HG03039 (cell line): Measurements from ENCODE around the gene TLE3.

ENCODE experiments used
- ATAC-seq: cut with Tn5 transposase; IDR thresholded peaks from one replicate; pipeline ENCODE4 v1.9.1; 2021; ENCODE audit warnings: mild to moderate bottlenecking, moderate library complexity; ENCODE audit not compliant: unreplicated experiment

Gene TLE3

GRCh38 chr15:70099967-70100473 lies 2.3 kb upstream of the TLE3 start:
- ATAC-seq = no peak

GRCh38 chr15:70099167-70099966 lies 1.6 kb upstream of the TLE3 start:
- ATAC-seq = peak; percentile 49

DNA sequence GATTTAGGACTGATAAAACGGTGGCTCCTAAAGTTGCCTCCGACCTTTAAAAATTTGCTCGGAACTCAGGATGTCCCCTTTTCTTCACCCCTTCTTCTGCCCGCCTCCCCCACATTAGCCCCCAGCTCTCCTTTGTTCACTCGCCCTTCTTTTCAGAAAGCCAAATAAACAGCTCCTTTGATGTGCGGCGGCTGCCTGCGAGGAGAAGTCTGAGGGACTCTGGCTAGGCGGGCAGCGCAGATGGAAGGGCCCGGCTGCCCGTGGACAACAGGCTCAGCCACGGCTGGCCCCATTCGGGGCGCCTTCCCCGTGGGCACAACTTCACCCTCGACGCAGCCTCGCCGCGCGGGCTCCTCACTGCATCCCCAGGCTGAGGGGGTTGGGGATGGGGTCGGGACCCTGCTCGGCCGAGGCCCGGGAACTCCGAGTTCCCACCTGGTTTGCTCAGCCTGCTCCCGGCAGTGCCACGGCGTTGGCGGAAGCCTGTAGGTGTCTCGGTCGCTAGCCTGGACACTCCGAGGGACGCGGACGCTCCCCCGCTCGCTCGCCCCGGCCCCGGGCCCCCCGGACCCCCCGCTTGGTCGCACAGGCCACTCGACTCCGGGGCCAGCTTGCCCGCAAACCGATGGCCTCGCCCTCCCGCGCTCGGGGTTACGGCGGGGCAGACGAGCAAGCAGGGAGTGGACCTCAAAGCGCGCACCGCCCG lies 897 bp upstream of the TLE3 start:
- ATAC-seq = no peak

- ATAC-seq = no peak
Measured at GRCh38 chr15:70098153-70098460, 390 bp upstream of the TLE3 start.

DNA sequence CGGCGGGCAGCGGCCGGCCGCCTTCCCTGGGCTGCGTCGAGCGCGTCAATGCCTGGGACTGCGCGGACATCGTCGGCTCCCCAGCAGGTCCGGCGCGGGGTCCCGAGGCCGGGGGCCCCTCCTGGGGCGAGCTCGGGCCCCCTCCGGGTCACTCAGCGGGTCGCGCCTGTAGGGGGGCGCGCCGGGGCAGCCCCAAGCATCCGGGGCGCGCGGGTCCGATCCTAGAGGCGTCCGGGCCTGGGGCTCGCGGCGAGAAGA lies 725 bp downstream of the TLE3 start:
- no peak for ATAC-seq

- no peak for ATAC-seq
Measured at GRCh38 chr15:70096215-70097062, 1.3 kb downstream of the TLE3 start.

- ATAC-seq = no peak
Measured at GRCh38 chr15:70095408-70096214, 2.1 kb downstream of the TLE3 start.

DNA sequence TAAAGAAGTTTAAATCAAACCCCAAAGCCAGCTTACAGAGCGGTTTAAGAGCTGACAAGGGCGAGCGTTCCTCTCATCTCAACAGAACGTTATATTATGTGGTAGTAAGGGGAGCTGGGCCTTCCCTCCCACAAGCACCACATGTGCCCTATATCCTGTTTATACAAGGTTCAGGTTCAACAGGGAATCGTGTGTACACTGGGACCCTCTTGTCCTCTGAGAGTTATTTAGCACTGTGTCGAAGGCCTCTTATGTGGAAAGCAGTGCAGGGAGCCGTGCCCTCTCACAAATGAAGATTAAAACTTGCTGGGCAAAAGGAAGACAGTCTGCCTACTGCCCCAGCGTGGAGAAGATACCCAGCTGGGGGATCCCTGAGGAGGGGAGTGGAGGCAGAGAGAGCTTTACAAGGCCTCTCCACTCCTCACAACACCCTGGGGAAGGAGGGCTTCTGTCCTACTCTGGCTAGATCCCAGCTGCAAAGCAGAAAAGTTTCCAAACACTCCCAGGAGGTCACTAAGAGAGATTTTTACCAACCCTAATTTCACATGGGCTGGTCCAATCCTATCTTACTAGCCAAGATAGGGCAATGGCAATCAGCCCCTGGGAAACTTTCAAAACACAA lies 2.9 kb downstream of the TLE3 start:
- no peak for ATAC-seq

DNA sequence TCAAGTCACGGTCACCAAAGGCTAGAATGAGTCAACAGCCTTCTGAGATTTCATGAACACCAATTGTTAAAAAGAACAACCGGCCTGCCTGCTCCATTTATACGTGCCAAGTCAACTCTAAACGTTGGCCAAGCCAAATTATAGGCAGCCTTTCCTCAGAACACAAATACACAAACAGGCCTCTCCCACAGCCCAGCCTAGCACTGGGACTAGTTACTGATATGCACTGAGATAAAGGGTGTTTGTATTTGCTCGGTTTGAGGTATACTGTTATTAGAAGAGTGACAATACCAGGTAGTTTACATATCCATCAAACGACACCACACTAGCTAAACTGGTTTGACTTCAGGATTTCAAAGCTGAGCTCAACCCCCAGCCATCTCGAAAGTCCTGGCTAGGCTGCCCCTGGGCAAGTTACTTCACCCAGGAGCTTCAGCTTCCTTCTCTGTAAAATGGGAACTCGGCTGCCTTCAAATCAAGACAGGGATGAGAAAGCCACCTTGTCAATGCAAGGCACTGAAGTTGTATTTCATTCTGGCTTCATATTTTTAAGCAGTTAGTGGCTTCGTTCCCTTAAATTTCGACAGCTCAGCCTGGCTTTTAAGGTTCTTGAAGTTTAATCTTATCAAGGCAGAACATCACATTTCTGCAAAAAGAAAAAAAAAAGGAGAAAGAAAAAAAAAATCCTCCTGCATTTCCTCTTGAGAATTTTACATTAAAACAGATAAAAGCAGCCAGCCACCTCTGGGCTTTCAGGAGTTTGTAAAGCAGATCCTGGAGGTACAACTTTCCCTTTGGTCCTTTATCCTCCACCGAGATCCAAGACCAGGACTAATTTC lies 4.0 kb downstream of the TLE3 start:
- no peak for ATAC-seq

GRCh38 chr15:70093070-70093469 lies 4.6 kb downstream of the TLE3 start:
- no peak for ATAC-seq

DNA sequence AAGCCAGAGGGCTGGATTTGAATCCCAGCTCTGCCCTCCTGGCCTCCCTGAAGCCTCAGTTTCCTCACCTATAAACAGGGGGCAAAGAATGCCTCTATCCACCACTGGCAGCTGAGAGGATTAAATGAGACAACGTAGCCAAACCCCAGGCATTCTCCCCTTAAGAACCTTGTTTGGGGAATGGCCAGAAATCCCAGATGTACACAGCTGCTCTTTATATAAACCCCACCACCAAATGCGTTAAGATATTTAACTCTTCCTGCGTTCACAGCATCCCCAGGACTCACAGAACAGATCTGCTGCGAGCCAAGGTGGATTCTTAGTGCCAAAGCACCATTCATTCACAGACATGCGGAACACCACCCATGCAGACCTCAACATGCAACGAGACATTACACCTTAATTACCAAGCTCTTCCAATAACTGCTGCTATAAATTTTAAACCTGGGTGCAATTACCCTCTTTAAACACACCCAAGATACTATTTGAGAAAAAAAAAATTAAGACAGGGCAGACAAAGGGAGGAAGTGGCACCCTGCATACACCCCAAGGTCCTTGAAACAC lies 5.2 kb downstream of the TLE3 start:
- ATAC-seq = no peak

DNA sequence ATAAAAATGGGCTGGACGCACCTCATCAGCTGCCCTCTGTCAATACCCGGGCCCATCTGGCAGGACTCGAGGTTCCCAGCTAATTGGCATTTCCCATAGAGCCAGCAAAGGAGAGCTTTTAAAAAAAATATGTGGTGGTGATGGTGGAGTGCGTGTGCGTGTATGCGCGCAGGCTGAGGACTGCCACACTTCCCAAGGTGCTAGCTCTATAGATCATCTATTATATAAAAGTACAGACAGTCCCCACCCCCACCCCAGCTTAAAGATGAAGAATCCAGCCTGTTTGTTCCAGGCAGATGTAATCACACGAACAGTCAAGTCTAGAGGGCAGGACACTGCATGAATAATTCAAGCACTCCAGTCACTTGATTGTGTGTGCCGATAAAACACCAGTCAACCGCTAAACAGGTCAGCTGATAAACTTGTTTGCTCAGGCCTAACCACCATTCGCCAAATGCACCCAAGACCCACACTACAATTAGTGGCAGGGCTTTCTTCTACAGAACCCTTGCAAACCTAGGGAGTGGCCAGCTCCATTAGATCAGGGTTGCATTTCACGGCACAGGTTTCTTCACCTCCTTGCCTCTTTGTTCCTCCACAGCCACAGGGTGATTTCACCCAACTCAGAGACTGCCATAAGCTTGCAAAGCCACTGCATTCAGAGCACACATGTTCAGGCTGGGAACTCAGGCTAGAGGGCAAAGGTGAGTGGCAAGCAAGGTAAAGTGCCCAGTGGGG lies 5.8 kb downstream of the TLE3 start:
- ATAC-seq = no peak

GRCh38 chr15:70090436-70091296 lies 7.1 kb downstream of the TLE3 start:
- no peak for ATAC-seq

GRCh38 chr15:70089692-70089971 lies 8.1 kb downstream of the TLE3 start:
- no peak for ATAC-seq

GRCh38 chr15:70088887-70089691 lies 8.6 kb downstream of the TLE3 start:
- ATAC-seq = no peak

DNA sequence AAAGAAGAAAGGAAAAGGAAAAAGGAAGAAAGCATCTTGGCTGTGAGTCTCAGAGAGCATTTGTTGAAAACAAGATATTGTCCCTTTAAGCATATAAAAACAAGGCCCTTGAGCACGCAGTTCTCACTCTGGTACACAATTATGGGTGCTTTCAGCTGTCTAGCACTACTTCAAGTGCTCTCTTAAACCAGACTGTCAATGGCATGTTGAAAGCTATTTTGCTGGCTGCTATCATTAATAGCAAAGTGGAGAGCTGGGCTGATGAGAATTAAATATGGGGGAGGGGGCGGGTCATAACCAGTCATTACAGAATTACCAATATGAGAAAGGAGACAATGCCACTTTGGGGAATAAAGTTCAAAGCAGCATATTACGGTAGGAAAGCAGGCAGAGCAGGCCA lies 9.3 kb downstream of the TLE3 start:
- no peak for ATAC-seq

GRCh38 chr15:70087708-70088352 lies 9.9 kb downstream of the TLE3 start:
- no peak for ATAC-seq
